Fibroblast of skin of right quadriceps (primary cell): Measurements from ENCODE around the gene SLC39A10.
"Not testable (repeated sequence)": the region's sequence is repeated elsewhere in the genome, so short reads cannot be mapped to it uniquely, and the experiment has no call there.

ENCODE experiments used
- DNase-seq: peaks from one replicate; pipeline ENCODE4 v3.0.0-alpha.2; 2013

Gene SLC39A10, protein sequence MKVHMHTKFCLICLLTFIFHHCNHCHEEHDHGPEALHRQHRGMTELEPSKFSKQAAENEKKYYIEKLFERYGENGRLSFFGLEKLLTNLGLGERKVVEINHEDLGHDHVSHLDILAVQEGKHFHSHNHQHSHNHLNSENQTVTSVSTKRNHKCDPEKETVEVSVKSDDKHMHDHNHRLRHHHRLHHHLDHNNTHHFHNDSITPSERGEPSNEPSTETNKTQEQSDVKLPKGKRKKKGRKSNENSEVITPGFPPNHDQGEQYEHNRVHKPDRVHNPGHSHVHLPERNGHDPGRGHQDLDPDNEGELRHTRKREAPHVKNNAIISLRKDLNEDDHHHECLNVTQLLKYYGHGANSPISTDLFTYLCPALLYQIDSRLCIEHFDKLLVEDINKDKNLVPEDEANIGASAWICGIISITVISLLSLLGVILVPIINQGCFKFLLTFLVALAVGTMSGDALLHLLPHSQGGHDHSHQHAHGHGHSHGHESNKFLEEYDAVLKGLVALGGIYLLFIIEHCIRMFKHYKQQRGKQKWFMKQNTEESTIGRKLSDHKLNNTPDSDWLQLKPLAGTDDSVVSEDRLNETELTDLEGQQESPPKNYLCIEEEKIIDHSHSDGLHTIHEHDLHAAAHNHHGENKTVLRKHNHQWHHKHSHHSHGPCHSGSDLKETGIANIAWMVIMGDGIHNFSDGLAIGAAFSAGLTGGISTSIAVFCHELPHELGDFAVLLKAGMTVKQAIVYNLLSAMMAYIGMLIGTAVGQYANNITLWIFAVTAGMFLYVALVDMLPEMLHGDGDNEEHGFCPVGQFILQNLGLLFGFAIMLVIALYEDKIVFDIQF

DNA sequence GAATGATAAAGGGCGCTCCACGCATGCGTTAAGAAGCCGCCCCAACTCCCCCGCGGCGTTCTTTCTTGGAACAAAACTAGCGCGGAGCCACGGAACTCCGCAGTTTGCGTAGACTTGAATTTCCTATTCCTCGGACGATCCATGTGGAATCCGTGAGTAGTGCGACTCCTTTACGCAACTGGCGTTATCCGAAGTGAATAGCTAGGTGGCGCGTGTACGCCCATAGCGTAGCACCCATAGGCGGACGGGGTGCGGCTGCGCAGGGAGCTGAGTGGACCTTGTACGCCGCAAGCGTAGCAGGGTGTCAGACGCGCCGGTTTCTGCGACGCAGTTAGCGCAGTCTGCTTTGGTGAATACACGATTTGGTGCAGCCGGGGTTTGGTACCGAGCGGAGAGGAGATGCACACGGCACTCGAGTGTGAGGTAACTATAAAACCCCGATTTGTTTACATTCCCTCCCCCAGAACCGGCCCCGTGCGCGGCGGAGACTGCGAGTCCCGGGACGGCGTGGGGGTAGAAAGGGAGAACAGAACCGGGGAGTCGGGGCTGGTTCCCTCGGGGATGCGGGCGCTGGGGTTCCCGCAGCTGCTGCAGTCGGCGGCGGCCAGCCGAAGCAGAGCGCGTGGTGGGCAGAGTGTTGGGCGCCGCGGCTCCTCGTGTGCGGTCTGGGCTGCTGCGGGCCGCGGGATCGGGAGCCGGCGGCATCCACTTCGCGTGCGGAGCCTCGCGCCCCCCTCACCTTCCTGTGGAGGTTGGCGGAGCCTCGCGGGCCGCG, at the start of gene SLC39A10:
TSS of gene SLC39A10 (plus strand) at position 368 of the 775 bp plus-strand sequence. CDS start 22,817 bp downstream, outside the sequence.
- DNase-seq, result peak; percentile 98

DNA sequence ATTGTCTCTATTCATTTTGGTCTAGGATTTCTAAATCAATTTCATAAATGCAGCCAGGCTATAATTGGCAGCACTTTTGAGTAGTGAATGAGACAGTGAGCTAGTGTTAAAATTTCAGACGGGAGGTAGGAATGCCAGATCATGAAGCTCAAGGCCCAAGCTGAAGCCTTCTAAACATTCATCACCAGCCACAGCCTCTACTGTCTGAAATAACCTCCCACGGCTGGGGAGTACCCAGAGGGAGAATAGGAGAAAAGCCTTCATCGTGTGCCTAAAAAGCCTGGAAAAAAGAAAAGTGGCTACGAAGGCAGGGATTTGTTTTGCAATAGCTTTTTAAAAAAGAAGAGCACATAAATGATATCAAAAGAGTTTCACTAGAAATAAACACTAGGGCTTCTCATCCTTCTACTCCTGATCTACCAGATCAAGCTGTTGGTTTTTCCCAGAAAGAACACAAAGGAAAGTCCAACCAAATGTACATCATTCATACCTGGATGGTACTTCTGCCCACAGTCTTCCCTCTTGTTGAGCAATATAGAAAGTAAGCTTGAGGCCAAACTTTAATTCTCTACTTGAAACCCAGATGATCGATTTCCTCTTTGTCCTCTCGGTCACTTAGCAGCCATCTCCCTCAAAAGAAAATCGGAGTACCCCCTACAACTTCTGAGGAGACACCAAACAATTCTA, 48.1 kb upstream of the SLC39A10 start:
- DNase-seq, result no peak

DNA sequence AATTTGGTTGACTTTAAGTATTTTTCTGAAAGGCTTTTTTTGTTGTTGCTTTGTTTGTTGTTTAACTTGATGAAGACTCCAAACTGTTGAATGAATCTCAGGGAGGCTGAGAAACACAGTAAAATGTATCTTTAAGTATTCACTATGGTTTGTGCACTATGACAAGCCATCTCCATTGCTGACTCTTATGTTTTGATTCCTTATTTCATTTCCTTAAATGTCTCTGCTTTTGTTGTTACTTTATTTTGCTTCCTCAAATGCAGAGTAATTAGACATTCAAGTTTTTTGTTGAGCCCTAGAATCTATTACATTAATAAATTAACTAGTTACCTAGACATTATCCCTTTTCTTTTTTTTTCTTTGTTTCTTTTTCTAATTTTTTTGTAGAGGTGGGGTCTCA, 46.3 kb upstream of the SLC39A10 start:
- no peak for DNase-seq

DNA sequence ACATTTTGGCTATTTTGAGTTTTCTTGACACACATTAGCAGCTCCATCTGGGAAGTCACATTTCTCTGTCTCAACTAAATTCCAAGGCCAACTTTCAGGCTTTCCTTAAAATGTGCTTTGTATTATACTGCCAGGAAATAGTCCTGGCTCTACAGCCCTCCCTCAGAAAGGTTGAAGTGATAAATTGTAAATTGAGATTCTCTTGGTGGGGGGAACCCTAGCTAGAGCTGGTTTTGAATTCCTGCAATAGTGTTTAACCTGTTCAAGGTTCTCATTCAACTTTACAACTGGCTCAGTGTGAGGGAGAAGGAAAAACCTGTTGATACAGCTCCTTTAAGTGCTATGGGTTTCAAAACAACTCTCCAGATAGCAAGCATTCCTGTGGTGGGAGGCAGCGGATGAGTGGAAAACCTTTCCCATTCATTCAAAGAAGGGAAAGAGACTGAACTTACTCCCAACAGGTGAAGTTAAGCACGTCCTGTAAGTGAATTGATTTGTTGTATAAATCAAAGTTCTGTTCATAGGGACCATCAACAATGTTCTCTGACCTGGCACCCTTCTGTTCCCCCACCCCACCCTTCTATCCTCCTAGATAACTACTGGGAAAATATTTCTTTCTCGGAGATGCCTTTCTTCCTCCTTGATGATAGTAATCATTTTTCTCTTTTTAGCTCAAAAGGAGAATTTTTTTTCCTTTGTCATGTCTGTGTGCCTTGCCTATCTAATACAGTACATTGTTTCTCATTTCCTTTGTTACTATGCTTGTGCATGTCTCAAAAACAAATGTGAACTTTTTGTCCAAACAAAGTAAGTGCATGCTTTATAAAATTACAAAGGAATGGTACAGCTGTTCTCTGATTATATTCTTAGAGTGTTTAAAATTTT, 44.2 kb upstream of the SLC39A10 start:
- DNase-seq, result peak; percentile 74

DNA sequence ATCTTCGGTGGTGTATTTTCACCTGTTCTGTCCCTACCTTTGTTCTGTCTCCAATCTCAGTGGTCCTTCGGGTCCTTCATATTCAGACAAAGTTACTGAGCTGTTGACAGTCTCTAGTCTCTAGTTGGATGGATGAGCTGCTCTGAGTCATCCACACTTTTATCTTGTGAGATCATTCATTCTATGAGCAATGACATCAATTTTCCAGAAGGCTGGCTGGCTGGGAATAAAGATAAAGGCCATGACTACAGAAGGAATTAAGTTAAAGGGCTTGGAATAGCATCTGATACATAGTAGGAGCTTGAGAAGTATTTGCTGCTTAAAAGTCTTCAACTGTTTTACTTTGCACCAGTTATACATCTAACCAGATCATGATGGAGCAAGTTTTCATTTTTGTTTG, 43.1 kb upstream of the SLC39A10 start:
- peak; percentile 91 for DNase-seq

DNA sequence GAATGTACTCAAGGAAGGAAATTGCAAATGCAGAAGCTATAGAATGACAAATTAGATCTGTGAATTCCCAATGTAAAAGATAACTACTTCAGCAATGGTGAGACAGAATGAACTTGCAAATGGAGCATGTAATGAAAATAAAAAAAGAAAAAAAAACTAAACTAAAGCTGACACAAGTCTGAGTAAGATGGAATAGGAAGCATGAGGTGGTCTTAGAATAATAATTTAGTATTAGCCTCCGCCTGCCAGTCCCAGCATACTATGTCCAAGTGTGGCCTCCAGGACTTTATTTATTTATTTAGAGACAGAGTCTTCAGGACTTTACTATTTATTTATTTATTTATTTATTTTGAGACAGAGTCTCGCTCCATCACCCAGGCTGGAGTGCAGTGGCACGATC, 37.4 kb upstream of the SLC39A10 start:
- no peak for DNase-seq

DNA sequence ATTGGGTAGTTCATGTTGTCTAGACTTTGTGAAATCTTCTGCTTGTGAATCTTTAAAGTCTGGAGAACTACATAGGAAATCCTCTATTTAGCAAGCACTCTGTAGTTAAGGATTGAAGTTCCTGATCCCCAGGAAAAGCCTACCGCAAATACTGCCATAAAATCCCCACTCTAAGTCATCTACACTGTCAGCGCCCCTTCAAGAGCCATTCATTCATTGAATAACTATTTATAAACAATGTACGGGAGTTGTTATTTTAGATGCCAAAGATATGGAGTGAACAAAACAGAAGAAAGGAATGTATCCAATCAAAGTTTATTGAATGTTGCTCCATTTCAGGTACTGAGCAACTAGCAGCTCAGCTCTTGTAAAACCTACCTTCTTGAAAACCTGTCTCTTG, 36.5 kb upstream of the SLC39A10 start:
- DNase-seq, result peak; percentile 61

DNA sequence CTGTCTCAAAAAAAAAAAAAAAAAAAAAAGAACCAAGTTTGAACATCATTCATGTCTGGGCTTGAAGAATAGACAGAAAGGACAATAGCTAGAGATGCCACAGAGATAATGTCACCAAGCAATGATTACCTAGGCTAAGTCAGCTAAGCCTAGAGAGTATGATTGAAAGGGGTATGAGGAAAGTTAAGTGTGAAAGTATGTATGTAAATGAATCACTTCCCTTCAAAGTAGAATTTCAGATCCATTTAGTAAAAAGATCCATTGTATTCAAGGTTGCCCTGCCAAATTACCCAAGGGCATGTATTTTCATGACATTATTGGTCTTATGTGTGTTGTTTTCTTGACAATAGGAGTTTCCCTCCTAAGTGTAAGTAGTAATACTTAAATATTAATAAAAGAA, 34.1 kb upstream of the SLC39A10 start:
- DNase-seq, result no peak

DNA sequence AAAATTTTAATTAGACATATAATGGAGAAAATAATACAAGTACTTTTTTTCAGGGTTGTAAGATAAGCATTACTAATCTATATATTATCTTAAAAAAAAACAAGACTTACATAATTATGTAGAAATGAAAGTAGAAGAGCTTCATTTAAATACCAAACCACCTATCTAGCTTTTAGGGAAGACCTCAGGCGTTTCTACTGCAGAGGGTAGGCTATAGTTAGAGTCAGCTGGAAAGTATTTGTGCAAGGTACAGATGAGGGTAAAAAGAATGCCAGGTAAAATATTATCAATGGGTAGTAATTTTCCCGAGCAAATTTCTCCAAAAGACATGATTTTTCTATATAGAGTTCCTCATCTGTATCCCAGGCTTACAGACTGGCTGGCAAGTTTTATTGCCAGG, 30.5 kb upstream of the SLC39A10 start:
- DNase-seq, result no peak

DNA sequence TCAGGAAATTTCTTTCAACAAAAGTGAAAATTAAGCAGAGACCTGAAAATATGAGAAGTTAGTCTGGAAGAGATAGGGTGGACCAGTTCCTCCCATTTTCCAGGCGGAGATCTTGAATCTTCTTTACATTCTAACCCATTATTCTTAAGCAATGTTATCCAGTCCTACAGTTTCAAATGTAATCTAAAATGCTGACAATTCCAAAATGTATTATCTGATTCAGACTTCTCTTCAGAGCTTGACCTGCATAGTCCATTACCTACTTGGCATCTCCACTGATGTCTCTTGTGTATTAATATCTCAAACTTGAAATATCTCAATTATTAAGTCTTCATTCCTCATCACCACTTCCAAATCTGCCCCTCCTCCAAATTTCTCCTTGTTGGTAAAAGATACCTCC, 28.4 kb upstream of the SLC39A10 start:
- DNase-seq, result no peak

DNA sequence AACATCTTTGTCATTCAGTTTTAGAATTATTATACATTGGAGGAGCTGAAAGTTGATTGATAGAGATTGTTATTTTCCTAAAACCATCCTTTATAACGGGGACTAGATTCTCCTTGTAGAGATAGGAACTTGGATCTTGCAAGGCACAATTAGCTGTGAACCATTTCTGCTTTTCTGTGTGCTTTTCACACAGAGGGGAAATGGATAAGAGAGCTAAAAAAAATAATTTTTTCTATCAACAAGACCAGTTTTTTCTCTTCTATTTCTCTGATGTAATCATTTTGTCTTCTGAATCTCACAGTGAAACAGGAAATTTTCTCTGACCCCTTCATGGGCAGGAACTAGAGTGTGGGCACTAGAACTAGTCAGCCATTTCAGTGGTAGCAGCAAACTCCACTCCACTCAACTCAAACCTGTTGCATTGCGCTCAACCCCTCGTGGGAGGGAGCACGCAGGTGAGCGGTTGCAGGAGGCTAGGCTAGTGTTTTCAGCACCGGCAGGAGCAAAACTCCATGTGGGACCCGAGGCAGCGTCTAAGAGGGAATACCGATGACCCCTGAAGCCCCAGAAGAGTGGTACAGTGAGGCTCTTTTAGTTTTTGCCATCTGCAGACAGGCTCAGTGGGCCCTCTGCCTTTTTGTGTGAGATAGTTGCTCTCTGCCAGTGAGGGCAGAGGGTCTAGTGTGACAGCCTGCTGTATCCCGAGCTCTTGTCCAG, 24.0 kb upstream of the SLC39A10 start:
- DNase-seq, result no peak

DNA sequence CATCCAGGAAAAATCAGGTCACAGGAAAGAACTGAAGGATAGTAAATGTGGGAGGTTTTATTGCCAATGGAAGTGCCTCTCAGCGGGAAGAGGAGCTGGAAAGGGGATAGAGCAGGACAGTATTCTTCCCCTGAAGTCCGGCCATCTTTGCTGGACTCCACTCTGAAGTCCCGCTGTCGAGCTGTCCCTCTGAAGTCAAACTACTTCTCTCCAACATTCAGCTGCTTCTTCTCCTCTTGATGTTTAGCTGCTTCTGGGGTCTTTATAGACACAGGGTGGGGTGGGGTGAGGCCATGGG, 23.5 kb upstream of the SLC39A10 start:
- DNase-seq, result no peak

DNA sequence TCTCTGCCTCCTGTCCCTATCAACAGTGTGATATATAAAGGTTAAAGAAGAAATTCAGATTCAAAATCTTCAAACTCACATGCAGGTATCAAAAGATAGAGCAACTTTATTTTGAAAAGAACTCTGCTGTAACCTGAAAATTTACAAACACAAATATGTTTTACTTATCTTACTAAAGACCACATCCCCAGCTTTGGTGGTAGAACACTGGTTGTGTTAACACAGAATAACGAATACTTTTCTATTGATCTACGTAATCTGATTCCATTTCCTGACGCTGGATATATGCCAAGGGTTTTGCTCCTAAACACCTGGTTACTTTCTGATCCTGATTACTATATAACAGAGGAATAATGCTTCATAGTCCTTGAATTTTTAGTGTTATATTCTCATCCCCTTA, 23.1 kb upstream of the SLC39A10 start:
- DNase-seq, result no peak

DNA sequence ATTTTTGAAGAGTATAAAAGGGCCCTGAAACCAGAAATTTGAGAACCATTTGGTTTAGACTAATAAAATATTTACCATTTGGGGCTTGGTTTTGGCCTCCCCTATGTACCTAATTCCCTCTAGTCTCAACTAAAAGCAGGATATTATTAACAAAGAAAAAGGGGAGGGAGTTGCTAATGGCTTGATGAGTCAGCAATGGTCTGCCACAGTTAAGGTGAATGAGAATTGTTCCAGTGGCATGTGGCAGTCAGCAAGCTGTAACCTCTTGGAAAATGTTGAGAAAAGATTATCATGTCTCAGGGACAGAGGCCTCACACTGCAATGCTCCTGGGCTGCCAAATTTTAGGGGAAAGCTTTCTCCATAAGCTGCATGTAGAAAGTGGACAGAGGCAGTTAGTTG, 20.1 kb upstream of the SLC39A10 start:
- no peak for DNase-seq

DNA sequence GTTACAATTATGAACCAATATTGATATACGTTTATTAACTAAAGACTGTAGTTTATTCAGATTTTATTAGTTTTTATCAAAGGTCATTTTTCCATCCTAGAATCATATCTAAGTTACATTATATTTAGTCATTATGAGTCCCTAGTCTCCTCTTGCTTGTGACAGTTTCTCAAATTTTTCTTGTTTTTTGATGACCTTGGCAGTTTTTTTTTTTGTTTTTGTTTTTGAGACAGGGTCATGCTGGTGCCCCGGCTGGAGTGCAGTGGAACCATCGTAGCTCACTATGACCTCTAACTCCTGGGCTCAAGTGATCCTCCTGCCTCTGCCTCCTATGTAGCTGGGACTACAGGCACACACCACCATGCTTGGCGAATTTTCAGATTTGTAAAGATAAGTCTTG, 18.3 kb upstream of the SLC39A10 start:
- no peak for DNase-seq

DNA sequence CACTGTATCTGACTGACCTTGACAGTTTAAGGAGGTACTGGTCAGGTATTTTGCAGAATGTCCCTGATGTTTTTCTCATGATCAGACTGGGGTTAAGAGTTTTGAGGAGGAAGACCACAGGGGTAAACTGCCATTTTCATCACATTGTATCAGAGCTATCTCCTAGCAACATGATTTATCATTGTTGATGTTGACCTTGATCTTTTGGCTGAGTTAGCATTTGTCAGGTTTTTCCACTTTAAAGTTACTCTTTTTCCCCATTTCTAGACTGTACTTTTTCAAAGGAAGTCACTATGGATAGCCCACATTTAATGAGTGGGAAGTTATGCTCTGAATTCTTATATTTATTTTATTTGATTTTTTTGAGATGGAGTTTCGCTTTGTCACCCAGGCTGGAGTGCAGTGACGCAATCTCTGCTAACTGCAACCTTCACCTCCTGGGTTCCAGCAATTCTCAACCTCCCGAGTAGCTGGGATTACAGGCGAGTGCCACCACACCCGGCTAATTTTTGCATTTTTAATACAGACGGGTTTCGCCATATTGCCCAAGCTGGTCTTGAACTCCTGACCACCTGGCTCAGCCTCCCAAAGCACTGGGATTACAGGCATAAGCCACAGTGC, 17.7 kb upstream of the SLC39A10 start:
- DNase-seq, result no peak

DNA sequence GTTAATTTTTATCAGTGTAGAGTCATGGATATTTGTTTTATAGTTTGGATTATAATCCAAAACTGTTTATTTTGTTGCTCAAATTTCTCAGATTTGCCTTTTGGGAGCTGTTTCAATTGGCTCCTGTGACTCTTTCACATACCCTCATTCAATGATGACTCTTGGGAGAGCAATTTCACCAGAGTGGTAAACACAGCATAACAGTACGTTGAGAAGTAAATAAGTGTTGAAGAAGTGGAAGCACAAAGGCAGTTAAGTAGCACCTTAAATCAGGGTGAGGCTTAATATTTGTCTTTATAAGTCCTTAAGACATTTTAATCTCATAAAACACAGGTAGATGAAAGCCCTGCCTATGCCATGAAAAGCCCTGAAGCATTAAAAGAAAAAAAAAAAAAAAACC, 17.1 kb upstream of the SLC39A10 start:
- DNase-seq, result no peak

DNA sequence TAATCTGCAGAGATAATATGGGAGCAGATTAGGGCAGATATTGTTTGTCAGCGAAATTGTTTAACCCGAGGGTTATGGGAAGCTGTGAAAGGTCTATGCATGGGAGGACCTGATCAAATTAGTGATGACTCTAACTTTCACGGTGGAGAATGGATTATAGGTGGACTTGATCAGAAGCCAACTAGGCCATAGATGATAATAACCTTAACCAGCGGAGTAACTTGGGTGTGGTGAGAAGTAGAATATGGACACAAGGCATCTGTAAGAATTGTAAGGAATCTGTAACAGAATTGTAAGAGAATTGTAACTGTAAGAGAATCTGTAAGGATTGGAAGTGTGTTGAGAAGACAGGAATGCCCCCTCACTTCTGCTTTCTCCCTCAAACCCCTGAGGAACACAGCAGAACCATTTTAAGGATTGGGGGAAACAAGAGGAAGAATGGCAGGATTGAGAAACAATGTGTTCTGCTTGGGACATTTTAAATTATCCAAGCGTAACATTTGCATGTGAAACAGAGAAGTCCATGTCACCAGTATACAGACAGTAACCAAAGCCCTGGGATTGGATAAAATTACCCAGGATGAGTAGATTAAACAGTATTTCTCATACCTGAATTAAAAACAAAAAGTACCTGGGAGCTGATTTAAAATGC, 14.9 kb upstream of the SLC39A10 start:
- DNase-seq, result no peak

DNA sequence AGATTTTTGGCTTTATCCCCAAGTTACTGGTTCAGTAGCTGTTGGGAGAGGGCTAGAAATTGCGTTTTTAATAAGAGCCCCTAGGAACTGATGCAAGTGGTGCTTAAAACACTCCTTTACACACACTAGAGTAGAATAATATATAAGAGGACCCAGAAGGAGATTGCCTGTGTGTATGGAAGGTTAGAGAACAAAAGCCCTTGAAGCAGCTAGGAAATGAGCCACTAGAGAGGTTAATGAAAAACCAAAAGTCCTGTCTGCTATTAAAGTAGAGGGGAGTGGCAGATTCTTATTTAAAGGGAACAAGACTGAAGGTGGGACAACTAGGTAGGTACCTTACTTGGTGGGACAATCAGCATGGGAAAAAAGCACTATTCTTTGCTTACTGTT, 14.4 kb upstream of the SLC39A10 start:
- no peak for DNase-seq

DNA sequence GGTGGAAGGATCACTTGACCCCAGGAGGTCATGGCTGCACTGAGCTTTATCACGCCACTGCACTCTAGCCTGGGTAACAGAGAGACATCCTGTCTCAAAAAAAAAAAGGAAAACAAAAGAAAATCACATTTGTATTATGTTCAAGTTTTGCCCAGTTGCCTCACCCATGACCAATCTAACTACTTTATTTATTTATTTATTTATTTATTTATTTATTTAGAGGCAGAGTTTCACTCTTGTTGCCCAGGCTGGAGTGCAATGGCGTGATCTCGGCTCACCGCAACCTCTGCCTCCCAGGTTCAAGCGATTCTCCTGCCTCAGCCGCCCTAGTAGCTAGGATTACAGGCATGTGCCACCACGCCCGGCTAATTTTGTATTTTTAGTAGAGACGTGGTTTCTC, 12.3 kb upstream of the SLC39A10 start:
- not testable (repeated sequence) for DNase-seq
